GM18858 (cell line): ENCODE measurements around the gene C5orf24.
A peak's percentile ranks its signal among the peaks of the same experiment; 100 is the strongest.

Source experiments
- ATAC-seq: cut with Tn5 transposase; IDR thresholded peaks from one replicate; pipeline ENCODE4 v1.9.1; 2021; ENCODE audit not compliant: unreplicated experiment

C5orf24 gene

DNA sequence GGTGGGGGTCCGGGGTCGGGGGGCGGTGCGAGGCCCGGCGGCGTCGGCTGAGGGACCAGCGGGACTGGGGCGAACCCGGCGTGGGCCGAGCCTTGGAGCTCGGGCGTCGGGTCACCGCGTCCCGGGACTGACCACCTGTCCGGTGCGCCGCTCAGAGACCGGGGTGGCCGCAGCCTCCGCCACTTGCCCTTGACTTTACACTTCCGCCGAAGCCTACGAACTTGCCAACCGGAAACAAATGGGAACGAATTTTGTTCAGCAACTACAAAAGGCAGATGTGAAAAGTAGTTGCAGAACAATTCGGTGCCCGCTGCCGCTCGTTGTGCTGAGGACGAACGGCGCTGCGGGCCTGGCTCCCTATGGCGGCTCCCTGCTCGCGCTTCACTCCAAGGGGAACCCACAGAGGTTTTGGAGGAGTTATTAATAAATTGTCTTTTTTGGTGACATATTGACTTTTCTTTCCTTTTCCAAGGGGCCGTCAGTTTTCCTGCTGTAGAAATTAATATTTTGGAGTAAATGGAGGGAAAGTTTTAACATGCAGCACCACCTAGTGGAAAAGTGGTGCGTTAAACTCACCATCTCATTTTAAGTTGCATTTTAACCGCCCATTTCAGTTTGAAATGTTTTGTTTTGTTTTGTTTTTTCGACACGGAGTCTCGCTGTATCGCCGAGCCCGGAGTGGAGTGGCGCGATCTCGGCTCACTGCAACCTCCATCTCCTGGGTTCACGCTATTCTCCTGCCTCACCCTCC lies 59.7 kb downstream of the C5orf24 start:
- peak; percentile 5 for ATAC-seq

DNA sequence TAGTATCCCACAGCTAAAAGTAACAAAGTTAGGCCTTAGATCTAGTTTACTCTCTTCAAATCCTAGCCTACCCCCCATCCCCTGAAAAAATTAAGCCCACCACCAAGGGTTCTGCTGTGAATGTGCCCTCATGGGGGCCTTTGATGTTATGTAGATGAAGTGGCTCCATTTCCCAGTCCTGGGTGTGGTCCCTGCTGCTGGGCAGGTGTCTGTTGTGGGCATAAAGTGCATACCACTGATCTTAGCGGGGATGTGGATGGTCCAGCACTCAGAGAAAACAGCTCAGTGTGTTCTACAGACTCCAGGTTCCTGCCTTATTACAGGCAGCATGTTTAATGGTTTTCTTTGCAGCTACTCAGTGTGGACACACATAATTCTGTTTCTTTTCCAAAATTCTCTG lies 61.0 kb downstream of the C5orf24 start:
- no peak for ATAC-seq
